GM20431 (cell line): Measurements from ENCODE around the gene AOPEP.

Source experiments
- in situ Hi-C: fragments of 300-500 bp; cut with MseI, MboI; formaldehyde crosslinking; loops from one replicate; pipeline ENCODE4 v1.15.0; 2020; ENCODE audit warnings: low sequenced_read_pairs; ENCODE audit not compliant: unreplicated experiment

AOPEP gene

DNA sequence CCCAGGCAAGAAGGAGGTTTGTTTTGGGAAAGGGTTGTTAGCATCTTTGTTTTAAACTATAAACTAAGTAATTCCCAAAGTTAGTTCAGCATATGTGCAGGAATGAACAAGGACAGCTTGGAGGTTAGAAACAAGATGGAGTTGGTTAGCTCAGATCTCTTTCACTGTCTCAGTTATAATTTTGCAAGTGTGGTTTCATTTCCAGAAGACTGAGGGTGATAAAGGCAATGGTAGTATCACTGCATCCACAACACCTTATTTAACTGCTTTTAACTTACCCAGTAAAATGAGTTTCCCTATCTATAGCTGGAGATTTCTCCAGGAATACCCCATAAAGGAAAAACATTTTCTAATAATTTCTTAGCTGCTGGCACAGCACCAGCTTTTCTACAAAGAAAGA is 152.7 kb downstream of the AOPEP start:
- in situ Hi-C loops = no loop called here

DNA sequence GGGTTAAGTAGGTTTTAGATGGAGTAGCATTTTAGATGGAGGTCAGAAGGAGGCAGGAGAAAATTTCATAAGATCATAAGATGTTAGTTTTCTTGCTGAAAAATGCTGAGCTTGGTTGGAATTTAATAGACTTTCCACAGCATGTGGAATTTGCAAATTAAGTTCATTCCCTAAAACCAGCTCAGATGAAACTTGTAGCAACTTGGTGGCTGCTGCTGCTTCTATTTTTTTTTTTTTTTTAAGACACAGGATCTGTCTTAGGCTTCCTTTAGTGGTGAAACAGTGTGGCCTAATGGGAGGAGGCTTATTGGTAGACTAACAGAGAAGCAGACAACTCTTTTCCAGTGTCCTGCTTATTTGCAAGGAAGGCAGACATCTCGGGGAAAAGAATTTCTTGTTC is 154.5 kb downstream of the AOPEP start:
- in situ Hi-C loops = no loop called here

DNA sequence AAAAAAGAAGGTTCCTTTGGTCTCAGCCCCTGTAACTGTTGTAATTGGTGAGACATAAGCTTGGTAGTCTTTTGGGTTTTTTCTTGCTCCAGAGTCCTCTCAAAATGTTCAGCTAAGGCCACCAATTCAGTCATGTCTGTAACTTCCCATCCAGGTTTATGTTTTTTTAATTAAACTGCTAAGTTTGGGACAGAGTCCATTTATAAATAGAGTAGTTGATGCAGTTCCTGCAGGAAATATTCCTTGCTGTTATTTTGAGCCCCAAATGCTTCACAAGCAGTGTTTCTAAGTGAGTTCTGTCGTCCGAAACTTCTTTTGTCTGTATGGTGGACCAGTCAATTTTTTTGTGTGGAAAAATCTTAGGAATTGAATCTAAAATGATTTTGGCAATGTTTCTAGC is 155.0 kb downstream of the AOPEP start:
- in situ Hi-C loops = no loop called here

DNA sequence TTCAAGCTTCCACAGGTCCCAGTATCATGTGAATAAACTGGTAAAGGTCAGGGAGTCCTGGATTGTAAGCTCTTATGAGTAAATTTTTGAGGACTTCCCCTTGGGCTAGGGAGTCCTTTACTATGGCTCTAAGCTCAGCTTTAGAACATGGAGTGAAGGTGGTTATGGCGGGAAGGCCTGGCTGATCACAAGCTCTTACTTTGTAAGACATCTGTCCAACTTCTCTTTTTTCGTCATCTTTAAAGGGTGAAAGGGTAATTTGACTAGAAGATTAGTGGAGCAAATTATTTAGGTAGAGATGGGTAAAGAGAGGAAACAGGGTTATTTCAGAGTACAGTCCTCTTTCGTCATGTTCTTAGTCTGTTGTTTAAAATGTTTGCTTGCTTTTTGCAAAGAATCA is 155.4 kb downstream of the AOPEP start:
- in situ Hi-C loops = no loop called here

DNA sequence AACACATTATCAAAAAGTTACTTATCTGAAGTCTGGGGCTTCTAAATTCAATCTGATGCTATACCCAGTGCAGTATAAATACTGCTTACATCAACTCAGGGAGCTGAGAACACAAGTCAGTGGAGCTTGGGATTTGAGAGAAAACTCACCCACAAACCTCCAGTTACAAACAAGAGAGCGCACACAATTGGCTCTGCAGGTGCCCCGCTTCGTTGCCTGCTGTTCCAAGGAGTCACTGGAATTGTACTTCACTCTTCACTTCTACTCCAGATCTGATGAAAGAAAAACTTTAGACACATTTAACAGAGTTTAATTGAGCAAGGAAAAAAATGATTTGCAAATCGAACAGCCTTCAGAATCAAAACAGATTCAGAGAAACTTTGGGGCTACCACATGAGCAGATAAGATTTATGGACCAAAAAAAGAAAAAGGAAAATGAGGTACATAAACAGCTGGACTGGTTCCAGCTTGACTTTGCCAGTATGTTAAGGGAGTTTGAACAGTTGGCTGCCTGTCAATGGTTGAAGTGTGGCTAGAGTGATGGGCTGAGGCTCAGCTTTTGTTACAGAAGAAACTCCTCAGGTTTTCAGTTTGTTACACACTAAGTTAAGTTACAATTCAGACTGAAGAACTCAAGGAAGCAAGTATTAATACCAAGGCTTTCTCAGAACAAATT is 156.6 kb downstream of the AOPEP start:
- in situ Hi-C loops = no loop called here

DNA sequence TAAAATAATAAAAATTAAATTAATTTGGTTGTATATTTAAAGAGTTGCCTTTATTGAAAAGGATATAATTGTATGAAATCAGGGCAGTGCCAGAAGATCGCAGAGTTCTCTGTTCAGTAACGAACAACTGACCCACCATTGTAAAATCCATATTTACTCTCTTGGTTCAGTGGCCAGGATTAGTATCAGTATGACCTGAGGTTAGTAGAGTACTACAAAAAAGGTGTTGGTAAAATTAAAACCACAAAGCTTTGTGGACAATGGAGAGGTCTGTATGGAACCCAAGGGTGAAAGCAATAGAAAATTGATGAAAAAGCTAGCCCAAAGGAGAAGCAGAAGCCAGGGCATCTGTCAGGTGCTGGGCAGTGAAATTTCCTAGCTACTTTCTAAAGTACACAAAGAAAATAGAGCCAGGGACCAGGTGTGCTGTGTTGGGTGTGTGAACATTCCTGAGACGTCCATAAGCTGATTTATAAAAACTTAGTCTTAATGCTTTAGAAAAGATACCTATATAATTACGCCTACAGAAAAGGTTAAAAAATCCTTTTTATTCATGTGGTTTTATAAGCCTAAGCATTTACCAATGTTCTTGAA is 159.5 kb downstream of the AOPEP start:
- in situ Hi-C loops = no loop called here

DNA sequence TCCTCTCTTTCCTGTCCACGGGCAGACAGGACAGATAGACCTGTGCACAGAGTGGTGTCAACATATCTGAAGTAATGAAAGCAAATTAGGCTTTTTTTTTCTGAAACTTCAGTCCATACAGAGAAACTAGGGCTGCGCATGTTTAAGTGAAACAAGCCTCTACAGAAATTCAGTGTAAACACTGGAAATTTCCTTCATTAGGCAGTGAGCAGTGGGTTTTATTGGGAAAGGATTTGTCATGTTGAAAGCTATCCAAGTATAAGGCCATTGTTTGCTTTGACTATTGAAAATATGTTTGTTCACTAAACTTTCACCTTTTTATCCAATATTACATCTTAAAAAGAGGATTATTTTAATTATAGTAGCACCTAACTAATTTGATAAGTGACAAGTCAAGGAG is 161.2 kb downstream of the AOPEP start:
- in situ Hi-C loops = no loop called here

DNA sequence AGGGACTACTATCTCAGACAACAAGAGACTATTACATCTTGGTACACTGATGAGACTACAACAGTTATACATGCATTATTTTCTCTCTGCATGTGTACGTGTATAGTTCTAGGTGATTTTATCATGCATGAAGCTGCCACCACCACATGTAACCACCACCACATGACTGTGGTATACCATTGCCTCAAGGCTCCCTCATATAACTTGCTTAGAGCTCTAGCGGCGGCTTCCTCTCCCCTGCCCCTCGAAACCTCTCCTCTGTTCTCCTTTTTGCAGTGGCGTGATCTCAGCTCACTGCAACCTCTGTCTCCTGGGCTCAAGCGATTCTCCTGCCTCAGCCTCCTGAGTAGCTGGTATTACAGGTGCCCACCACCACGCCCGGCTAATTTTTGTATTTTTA is 162.3 kb downstream of the AOPEP start:
- in situ Hi-C loops = no loop called here

DNA sequence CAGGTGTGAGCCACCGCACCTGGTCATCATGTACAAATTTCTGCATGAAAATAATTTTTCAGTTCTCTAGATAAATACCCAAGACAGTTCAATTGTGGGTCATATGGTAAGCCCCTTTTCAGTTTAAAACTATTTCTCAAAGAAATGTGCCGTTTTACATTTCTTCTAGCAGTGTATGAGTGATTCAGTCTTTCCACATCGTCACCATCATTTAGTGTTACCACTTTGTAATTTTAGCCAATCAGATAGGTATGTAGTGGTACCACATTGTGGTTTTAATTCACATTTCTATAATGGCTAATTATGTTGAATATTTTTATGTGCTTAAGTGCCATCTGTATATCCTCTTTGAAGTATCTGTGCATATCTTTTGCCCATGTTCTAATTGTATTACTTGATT is 163.1 kb downstream of the AOPEP start:
- in situ Hi-C loops = no loop called here

DNA sequence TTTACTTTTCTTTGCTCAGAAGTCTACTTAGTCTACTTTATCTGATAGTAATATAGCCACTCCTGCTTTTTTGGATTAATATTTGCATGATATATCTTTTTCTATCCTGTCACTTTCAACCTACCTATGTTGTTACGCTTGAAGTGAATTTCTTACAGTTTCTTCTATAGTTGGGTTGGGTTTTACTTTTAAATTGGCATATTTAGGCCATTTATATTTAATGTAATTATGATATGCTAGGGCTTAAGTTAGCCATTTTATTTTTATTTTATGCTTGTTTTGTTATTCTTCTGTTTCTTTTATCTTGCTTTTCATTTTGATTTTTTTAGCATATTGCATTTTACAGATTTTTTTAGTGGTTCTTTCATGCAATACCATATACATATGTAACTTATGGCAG is 164.7 kb downstream of the AOPEP start:
- in situ Hi-C loops = no loop called here

DNA sequence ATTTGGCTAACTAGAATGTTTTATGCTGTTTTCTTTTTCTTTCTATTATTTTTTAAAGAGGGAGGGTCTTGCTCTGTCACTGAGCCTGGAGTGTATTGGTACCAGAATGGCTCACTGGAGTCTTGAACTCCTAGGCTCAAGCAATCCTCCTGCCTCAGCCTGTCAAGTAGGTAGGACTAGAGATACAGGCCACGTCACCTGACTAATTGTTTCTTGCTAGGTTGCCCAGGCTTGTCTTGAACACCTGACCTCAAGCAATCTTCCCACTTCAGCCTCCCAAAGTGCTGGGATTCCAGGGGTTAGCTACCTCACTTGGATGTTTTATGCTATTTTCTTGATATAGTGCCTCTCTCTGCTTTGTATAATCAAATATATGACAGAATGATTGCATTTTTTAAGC is 166.2 kb downstream of the AOPEP start:
- in situ Hi-C loops = no loop called here

DNA sequence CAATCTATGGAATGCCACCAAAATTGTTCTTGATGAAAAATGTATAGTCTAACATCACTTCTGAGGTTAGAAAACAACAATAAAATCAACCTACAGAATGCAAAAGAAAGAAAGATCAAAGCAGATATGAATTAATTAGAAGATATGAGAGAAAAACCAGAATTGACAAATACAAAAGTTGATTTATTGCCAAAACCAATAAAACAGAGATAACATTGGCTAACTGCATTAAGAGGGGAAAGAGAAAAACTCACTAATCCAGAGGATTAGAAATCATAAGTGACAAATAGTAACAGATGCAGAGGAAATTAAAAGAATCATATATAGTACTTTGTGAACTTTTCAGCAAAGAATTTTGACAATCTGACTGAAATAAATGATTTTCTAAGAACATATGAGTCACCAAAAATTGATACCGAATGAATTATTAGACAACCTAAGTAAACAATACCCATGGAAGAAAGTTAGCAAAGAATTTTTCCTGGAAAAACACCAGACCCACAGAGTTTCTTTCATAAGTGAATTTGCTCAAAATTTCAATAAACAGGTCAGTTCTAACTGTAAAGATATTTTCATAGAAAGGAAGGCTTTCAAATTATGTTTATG is 167.7 kb downstream of the AOPEP start:
- in situ Hi-C loops = no loop called here

DNA sequence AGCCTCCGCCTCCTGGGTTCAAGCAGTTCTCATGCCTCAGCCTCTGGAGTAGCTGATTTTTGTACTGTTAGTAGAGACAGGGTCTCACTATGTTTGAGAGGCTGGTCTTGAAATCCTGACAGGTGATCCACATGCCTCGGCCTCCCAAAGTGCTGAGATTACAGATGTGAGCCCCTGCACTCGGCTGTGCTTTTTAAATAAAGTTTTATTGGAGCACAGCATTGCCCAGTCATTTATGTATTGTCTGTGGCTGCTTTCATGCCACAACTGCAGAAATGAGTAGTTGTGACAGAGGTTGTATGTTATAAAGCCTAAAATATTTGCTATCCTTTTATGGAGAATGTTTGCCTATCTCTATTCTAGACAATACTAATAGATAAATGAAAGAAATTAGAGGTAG is 169.2 kb downstream of the AOPEP start:
- in situ Hi-C loops = no loop called here

DNA sequence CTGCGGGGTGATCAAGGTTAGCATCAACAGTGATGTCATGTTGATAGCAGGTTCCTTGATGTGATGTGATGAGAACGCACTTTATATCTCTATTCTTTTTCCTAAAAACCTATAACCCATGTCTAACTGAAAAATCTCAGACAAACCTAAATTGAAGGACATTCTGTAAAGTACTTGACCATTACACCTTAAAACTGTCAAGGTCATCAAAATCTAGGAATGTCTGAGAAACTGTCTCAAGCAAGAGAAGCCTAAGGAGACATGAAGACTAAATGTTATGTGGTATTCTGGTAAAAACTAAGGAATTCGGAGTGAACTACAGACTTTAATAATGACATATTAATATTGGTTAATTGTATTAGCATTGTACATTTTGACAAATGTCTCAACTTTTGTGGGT is 170.0 kb downstream of the AOPEP start:
- in situ Hi-C loops = no loop called here

DNA sequence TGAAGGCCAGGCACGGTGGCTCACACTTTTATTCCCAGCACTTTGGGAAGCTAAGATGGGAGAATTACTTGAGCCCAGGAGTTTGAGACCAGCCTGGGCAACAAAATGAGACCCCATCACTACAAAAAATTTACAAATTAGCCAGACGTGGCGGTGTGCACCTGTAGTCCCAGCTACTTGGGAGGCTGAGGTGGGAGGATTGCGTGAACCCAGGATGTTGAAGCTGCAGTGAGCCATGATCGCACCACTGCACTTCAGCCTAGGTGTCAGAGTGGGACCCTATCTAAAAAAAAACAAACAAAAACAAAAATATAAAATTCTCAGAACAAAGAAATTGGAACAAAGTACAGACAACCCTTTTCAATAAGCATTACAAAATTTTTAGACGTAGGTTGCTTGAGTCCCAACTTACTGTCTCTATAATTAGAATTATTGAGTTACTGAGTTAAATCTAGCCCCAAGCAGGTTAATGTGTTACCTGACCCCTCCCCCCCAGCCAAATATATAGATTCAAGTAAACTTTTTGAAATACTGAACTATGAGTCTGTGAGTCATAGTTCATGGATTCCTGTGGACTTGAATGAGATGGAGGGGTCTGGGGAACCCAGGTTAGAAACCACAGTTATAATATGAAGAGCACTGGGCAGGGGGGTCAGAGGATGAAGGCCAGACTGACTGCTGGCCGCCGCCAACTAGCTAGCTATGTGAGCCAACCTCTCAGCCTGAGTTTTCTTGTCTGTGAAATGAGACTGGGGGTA is 173.1 kb downstream of the AOPEP start:
- in situ Hi-C loops = no loop called here

DNA sequence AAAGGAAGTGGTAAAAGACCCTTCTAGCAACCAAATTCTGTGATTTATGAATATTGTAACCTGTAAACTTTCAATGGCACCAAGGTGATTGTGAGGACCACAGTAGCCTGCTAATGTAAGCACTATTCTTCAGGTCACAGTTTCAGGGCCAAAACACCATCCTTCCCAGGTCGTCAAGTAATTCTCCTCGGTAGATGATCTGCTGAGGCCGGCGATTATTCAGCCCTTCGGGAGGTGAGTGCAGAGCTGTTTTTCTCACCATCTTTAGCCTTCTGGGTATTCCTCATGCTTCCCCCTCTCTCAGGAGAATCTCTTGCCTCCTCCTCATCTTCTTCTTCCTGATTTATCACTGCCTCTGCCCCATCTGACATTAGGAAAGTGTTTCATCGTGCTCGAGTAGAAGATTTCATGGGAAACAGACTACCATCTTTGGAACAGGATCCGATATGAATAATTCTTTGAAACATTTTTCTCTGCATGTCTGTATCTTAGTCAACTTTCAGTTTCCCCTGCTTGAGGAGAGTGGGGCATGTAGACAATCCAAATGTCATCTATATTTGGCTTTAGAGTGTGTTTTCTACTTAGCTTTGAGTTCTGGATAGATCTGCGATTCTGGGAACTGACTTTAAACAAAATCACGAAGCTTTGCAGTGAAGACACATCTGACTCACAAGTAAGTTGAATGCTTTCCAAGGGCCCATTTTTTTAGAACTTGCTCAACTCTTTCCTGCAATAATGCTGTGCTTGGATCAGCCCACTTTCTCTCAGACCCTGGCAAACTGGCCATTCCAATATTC is 173.9 kb downstream of the AOPEP start:
- in situ Hi-C loops = no loop called here

DNA sequence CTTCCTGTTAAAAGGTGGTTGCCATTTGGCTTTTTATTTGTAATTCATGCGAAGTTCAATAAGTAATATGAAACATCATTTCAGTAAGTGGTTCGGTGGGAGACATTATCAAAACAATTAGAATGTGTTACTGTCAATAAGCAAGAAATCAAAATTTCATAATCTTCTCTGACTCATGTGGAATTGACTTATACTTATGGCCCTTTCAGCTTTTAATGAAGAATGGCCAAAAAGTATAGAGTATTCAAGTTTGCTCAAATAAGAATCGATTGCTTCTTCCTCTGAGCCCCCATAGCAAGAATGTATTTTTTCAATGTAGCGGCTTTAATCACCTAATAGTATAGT is 174.5 kb downstream of the AOPEP start:
- in situ Hi-C loops = no loop called here

DNA sequence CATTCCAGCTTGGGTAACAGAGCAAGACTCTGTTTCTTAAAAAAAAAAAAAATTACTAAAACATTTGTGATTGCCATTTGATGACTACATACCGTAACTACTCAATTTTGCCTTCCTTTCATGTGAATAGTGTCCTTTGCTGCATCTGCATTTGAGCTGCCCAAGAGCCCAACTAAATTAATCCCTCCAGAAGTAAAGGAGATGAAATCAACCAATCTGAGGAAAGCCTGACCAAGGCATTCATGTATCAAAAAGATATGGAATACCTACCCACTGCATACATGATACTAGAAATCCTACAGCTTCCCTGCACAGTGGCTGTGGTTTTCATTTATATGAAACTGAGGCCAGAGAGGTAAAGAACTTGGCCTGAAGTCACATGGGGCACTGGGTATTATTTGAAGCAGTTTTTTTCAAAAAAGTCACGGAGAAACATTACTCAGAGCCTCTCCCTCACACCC is 177.5 kb downstream of the AOPEP start:
- in situ Hi-C loops = no loop called here

DNA sequence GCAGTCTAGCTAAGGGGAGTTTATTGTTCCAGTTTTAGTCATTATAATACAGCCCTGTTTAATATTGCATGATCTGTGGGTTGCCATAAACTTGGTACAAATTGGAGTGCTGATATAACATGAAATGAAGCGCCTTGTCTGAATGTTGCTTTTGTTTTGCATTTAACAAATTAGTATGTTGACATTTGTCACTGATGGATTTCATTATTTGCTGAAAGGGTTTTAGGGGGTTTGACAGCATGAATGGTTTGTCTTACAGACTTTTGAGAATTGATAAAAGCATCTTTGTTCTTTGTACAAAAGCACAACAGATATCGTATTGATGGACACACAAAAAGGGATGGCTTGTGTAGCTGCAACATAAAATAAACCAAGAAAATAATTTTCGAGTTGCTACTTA is 178.3 kb downstream of the AOPEP start:
- in situ Hi-C loops = no loop called here

DNA sequence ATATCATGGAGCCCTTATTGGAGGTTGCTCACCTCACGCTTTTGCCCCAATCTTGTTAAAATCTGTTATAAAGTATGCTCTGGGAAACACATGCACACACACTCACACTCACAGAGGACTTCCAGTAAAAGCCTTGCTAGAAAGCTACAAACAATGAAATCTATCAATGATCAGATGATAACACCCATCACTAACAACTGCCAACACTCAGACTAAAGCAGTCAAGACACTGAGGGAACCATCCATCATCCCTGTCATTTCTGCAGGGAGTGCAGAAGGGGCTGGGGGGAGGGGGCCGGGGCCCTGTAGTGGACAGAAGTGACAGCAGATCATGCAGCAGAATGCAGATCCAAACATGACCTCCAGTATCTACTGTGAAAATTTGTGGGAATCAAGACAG is 179.1 kb downstream of the AOPEP start:
- in situ Hi-C loops = no loop called here
